Measurements from ENCODE around the gene ATP1A4. TPM values are rescaled to one million over a fixed set of nuclear protein-coding genes. Genes with fewer than 3 reads are reported as not detected.

Gene ATP1A4
- total RNA-seq, 2 experiments from 2014 or later: not detected

DNA sequence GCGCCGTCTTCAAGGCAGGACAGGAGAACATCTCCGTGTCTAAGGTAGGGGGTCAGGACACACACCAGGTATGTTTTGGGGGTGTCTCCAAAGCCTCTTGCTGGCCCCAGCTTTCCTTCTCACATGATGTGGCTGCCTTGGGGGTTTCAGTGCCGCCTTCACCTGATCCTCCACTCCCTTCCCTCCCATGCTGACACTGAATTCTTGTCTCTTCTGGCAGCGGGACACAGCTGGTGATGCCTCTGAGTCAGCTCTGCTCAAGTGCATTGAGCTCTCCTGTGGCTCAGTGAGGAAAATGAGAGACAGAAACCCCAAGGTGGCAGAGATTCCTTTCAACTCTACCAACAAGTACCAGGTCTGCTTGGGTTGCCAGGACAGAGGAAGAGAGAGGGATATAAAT is 22.4 kb upstream of the ATP1A4 start:
- no peak for DNase-seq (ENCODE audit: low spot score)
- H3K27ac ChIP-seq (ENCODE audit: low read depth, low read length, poor library complexity, severe bottlenecking): no peak overlapping the region
- no peaks in the 10 kb centered on the region for H4K20me1 ChIP-seq (ENCODE audit: insufficient read depth, low read length)
- no peak overlapping the region for H3K4me2 ChIP-seq (ENCODE audit: low read length)
- no peak for TF ChIP-seq EZH2phosphoT487 (IDR thresholded peaks at IDR 0.05; ENCODE audit: borderline replicate concordance, low read depth, low read length)
- TF ChIP-seq, protein P1, sequence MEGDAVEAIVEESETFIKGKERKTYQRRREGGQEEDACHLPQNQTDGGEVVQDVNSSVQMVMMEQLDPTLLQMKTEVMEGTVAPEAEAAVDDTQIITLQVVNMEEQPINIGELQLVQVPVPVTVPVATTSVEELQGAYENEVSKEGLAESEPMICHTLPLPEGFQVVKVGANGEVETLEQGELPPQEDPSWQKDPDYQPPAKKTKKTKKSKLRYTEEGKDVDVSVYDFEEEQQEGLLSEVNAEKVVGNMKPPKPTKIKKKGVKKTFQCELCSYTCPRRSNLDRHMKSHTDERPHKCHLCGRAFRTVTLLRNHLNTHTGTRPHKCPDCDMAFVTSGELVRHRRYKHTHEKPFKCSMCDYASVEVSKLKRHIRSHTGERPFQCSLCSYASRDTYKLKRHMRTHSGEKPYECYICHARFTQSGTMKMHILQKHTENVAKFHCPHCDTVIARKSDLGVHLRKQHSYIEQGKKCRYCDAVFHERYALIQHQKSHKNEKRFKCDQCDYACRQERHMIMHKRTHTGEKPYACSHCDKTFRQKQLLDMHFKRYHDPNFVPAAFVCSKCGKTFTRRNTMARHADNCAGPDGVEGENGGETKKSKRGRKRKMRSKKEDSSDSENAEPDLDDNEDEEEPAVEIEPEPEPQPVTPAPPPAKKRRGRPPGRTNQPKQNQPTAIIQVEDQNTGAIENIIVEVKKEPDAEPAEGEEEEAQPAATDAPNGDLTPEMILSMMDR (conservative IDR thresholded peaks at IDR 0.05; ENCODE audit: low read length): no peak
- H3K36me3 ChIP-seq (ENCODE audit: insufficient read depth, low read length): no peaks in the 10 kb centered on the region
- POLR2A ChIA-PET: no interaction called here
- CTCF ChIA-PET (ENCODE audit: unreplicated experiment): no interaction called here
- no peaks in the 10 kb centered on the region for H3K9me2 ChIP-seq (ENCODE audit: insufficient read depth, low read length)
- no peaks in the 10 kb centered on the region for H3K79me2 ChIP-seq (ENCODE audit: insufficient read depth, low read depth, low read length)
- no TSS peak for BruUV-seq (replicated peaks)
- intact Hi-C loops (cut with micrococcal nuclease; ENCODE audit: unreplicated experiment): no loop called here
- no peak overlapping the region for H2AFZ ChIP-seq (ENCODE audit: low read length)
- no peaks in the 10 kb centered on the region for H3K9me3 ChIP-seq (ENCODE audit: low read length)
- no peaks in the 10 kb centered on the region for H3K4me1 ChIP-seq (ENCODE audit: insufficient read depth, low read length, poor library complexity, severe bottlenecking)
- H3K4me3 ChIP-seq (ENCODE audit: low read depth, low read length, poor library complexity, severe bottlenecking): no peak overlapping the region

DNA sequence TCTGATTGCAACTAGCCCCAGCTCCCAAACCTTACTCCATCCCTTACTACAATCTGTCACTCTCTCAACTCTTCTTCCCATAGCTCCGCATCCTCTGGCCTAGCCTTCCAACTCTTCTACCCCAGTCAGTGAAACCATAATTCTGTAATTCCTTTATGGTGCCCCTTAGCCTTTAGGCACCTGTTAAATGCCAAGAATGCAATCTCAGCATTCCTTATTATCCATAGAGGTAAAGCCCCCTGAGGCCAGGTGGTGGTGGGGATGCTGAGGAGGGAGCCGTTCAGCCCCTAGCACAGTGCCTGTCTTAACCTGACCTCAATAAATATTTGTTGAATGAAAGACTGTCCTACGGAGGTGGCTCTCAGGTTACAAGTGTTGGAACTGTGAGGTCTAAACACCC is 21.8 kb upstream of the ATP1A4 start:
- Histone ChIP-seq H3K79me2 (ENCODE audit: insufficient read depth, low read depth, low read length) (no peaks in the 10 kb centered on the region), H4K20me1 (ENCODE audit: insufficient read depth, low read length) (no peaks in the 10 kb centered on the region), H3K4me1 (ENCODE audit: insufficient read depth, low read length, poor library complexity, severe bottlenecking) (no peaks in the 10 kb centered on the region), H3K9me3 (ENCODE audit: low read length) (no peaks in the 10 kb centered on the region), H3K4me2 (ENCODE audit: low read length) (no peak overlapping the region), H2AFZ (ENCODE audit: low read length) (no peak overlapping the region), H3K36me3 (ENCODE audit: insufficient read depth, low read length) (no peaks in the 10 kb centered on the region), H3K9me2 (ENCODE audit: insufficient read depth, low read length) (no peaks in the 10 kb centered on the region), H3K4me3 (ENCODE audit: low read depth, low read length, poor library complexity, severe bottlenecking) (no peak overlapping the region), H3K27ac (ENCODE audit: low read depth, low read length, poor library complexity, severe bottlenecking) (no peak overlapping the region)
- TF ChIP-seq, protein P1 (conservative IDR thresholded peaks at IDR 0.05; ENCODE audit: low read length): no peak
- TF ChIP-seq EZH2phosphoT487 (IDR thresholded peaks at IDR 0.05; ENCODE audit: borderline replicate concordance, low read depth, low read length): no peak
- DNase-seq (ENCODE audit: low spot score): no peak
- no TSS peak for BruUV-seq (replicated peaks)
- intact Hi-C loops (cut with micrococcal nuclease; ENCODE audit: unreplicated experiment): no loop called here
- ChIA-PET POLR2A (no interaction called here), CTCF (ENCODE audit: unreplicated experiment) (no interaction called here)

DNA sequence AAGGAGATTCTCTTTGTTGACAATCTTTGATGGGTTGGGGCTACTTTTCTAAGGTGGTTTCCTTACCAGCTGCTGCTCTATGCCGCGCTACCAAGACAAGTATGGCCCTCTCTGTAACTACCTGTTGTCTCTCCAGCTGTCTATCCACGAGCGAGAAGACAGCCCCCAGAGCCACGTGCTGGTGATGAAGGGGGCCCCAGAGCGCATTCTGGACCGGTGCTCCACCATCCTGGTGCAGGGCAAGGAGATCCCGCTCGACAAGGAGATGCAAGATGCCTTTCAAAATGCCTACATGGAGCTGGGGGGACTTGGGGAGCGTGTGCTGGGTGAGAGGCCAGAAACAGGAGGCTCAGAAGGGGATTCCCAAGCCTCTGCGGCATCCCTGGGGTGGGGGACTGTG is 21.4 kb upstream of the ATP1A4 start:
- intact Hi-C loops (cut with micrococcal nuclease; ENCODE audit: unreplicated experiment): no loop called here
- Histone ChIP-seq H3K9me2 (ENCODE audit: insufficient read depth, low read length) (no peaks in the 10 kb centered on the region), H3K4me3 (ENCODE audit: low read depth, low read length, poor library complexity, severe bottlenecking) (no peak overlapping the region), H3K4me2 (ENCODE audit: low read length) (no peak overlapping the region), H3K36me3 (ENCODE audit: insufficient read depth, low read length) (no peaks in the 10 kb centered on the region), H3K79me2 (ENCODE audit: insufficient read depth, low read depth, low read length) (no peaks in the 10 kb centered on the region), H2AFZ (ENCODE audit: low read length) (no peak overlapping the region), H3K9me3 (ENCODE audit: low read length) (no peaks in the 10 kb centered on the region), H3K4me1 (ENCODE audit: insufficient read depth, low read length, poor library complexity, severe bottlenecking) (no peaks in the 10 kb centered on the region), H4K20me1 (ENCODE audit: insufficient read depth, low read length) (no peaks in the 10 kb centered on the region), H3K27ac (ENCODE audit: low read depth, low read length, poor library complexity, severe bottlenecking) (no peak overlapping the region)
- no TSS peak for BruUV-seq (replicated peaks)
- CTCF ChIA-PET (ENCODE audit: unreplicated experiment): no interaction called here
- DNase-seq (ENCODE audit: low spot score): no peak
- TF ChIP-seq EZH2phosphoT487 (IDR thresholded peaks at IDR 0.05; ENCODE audit: borderline replicate concordance, low read depth, low read length): no peak
- TF ChIP-seq, protein P1 (conservative IDR thresholded peaks at IDR 0.05; ENCODE audit: low read length): no peak
- POLR2A ChIA-PET: no interaction called here

All from OCI-LY7 (cell line).